ENCODE measurements around the gene FSHR.

GRCh38 chr2:48932667-48933066 lies 221.6 kb downstream of the FSHR start:
- no peak for TF ChIP-seq CTCF (IDR thresholded peaks at IDR 0.05; ENCODE audit: low read depth, low read length, missing input control)
- TF ChIP-seq RAD21 (IDR thresholded peaks at IDR 0.05) = no peak
- no peak for TF ChIP-seq FOXA1 (IDR thresholded peaks at IDR 0.05)
- no peak for TF ChIP-seq EGR1 (IDR thresholded peaks at IDR 0.05; ENCODE audit: low read depth in 2 of 2)
- no peak for TF ChIP-seq YY1 (IDR thresholded peaks at IDR 0.05)
- TF ChIP-seq FOXA2 (IDR thresholded peaks at IDR 0.05) = no peak
- no peak for TF ChIP-seq REST (IDR thresholded peaks at IDR 0.05)
- TF ChIP-seq MAX (IDR thresholded peaks at IDR 0.05) = no peak
- no peak for TF ChIP-seq SP1 (IDR thresholded peaks at IDR 0.05)
- no peak for TF ChIP-seq JUND (IDR thresholded peaks at IDR 0.05)
- TF ChIP-seq TAF1 (conservative IDR thresholded peaks at IDR 0.05) = no peak
- no peak for TF ChIP-seq GABPA (IDR thresholded peaks at IDR 0.05 in 1 of 2, conservative IDR thresholded peaks at IDR 0.05 in 1 of 2)
- no peak for TF ChIP-seq HNF4G (IDR thresholded peaks at IDR 0.05)
